ENCODE measurements around the gene LCN15.
"Not testable (repeated sequence)": the region's sequence is repeated elsewhere in the genome, so short reads cannot be mapped to it uniquely, and the experiment has no call there.

The LCN15 gene

GRCh38 chr9:136759436-136760325 is 4.6 kb downstream of the LCN15 start:
- H3K4me3 ChIP-seq (ENCODE audit: low read length) = no peak overlapping the region
- DNase-seq (ENCODE audit: low read depth, low spot score) = no peak

DNA sequence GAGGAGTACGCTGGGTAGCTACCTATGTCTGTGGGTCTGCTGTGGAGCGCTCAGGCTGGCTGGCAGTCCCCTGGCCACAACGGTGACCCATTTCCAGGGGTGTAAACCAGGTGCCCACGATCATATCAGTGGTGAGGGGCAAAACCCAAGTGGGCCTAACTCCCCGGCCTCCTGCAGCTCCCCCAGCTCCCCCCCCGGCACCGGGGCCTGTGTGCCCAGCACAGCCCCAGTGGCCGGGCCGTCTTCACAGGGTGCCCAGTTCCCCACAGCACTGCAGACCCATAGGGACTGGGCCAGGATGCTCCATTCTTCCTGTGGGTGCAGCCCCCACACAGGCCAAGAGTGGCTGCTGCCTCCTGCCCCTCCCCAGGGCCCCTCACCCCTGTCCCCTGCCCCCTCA is 5.3 kb downstream of the LCN15 start:
- no peak overlapping the region for H3K4me3 ChIP-seq (ENCODE audit: low read length)

DNA sequence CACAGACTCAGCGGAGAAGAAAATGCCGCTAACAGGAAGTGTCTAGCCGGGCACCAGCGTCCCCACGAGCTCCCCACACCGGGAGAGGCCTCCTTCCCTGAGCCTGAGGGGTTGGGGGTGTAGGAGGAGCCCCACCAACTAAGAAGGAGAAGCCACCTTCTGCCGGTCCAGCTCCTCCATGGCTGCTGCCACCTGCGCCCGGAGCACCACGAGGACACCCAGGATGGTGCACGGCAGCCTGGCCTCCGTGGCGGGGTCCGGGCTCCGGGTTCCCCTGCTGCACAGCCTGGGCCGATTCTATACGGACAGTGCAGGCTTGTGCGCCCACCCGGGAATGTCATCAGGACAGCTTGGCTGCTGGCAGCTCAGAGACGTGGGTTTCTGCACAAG is 6.6 kb downstream of the LCN15 start:
- H3K4me3 ChIP-seq (ENCODE audit: low read length) = no peak overlapping the region
- no peak for DNase-seq (ENCODE audit: low read depth, low spot score)

More for the DNA sequence above, 5.3 kb downstream of the LCN15 start:
- no peak for DNase-seq (ENCODE audit: low read depth, low spot score)

DNA sequence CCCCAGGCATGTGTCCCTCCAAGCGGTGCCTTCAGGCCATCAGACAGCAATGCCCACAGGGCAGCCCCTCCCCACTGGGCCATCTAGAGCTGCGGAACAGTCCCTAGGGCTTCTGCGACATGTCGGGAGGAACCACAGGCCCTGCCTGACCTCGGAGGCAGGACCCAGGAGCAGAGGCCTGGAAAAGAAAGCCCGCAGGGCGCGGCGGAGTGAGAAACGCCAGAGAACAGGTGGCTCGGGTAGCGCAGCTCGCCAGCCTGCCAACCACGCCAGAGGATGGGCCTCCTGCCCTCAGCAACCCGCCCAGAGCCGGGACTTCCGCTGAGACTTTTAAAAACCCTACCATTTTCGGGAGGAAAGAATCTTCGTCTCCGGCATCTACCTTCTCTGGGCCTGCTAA is 7.0 kb downstream of the LCN15 start:
- DNase-seq (ENCODE audit: low read depth, low spot score) = no peak

DNA sequence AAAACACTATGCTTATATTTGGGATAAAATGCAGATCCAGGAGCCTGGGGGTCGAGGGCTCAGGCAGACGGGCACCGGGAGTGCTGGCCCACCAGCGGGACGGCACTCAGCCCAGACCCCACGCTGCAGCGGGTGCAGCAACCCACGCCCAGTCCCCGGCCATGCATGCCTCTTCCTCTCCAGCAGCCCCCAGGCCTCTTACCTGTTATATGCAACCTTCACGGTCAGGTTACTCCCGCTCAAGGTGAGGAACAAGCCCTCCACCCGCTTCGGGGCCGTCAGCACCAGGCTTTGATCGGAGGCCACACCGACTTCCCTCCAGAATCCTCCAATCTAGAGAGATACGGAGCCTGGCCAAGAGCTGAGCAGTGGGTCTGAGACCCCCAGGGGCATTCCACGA is 7.5 kb downstream of the LCN15 start:
- no peak overlapping the region for H3K4me3 ChIP-seq (ENCODE audit: low read length)
- DNase-seq (ENCODE audit: low read depth, low spot score) = no peak

More for the DNA sequence above, 7.0 kb downstream of the LCN15 start:
- H3K4me3 ChIP-seq (ENCODE audit: low read length) = no peak overlapping the region

DNA sequence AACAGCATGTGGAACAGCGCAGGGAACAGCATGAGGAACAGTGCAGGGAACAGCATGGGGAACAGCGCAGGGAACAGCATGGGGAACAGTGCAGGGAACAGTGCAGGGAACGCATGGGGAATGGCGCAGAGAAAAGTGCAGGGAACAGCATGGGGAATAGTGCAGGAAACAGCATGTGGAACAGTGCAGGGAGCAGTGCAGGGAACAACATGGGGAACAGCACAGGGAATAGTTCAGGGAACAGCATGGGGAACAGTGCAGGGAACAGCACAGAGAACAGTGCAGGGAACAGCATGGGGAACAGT is 8.2 kb downstream of the LCN15 start:
- no peak overlapping the region for H3K4me3 ChIP-seq (ENCODE audit: low read length)
- no peak for DNase-seq (ENCODE audit: low read depth, low spot score)

DNA sequence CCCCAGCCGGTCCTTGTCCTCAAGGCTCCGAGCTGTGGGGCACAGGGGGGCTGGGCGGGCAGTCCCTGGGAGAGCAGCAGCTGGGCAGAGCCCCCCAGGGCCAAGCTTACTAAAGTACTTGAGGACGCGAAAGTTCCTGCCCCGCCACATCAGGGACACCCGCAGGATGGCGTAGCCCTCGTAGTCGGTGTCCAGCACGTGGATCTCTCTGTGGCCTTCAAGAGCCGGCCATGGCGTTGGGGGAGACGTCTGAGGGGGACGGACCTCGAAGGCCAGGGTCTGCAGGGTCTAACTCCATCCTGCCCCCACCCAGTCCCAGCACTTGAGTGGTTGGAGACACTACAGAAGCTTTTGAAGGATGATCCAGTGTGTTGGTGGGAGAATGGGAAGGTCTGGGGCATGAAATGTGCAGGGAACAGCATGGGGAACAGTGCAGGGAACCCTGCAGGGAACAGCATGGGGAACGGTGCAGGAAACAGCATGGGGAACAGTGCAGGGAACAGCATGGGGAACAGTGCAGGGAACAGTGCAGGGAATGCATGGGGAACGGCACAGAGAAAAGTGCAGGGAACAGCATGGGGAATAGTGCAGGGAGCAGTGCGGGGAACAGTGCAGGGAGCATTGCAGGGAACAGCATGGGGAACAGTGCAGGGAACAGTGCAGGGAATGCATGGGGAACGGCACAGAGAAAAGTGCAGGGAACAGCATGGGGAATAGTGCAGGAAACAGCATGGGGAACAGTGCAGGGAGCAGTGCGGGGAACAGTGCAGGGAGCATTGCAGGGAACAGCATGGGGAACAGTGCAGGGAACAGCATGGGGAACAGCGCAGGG is 8.8 kb downstream of the LCN15 start:
- not testable (repeated sequence) for H3K4me3 ChIP-seq (ENCODE audit: low read length); DNase-seq (ENCODE audit: low read depth, low spot score)

- H3K4me3 ChIP-seq (ENCODE audit: low read length) = no peak overlapping the region
- DNase-seq (ENCODE audit: low read depth, low spot score) = no peak
Measured at GRCh38 chr9:136754626-136755301, 9.6 kb downstream of the LCN15 start.

GRCh38 chr9:136754059-136754572 is 10.2 kb downstream of the LCN15 start:
- DNase-seq (ENCODE audit: low read depth, low spot score) = no peak
- no peak overlapping the region for H3K4me3 ChIP-seq (ENCODE audit: low read length)

DNA sequence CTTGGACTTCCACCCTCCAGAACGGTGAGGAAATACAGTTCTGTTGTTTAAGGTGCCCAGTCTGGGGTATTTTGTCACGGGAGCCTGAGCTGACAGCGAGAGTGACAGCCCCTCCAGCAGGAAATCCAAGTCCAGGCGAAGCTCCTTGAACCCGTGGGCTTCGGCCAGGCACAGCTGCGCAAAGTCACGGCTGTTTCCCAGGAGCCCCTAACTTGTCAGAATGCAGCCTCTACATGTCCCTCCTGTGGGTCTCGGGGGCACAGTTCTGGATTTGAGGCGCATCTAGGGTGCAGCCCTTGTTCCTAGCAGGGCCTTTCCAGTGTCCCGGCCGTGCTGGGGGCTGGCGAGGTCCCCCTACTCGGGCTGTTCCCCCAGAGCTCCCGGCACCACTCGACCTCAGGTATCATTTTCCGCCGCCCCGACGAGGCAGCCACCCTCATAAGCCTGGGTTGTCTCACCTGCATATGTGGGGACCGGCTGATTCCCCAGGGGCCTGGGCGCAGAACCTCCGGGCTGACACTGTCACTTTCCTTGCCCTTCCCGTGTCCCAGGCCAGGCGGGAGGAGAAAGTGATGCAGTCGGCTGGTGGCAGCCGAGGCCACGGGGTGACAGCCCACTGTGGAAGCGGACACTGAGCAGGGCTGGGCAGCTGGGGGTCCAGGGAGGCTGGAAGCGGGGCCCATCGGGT is 10.8 kb downstream of the LCN15 start:
- H3K4me3 ChIP-seq (ENCODE audit: low read length) = no peak overlapping the region
- DNase-seq (ENCODE audit: low read depth, low spot score) = no peak

GRCh38 chr9:136751814-136752213 is 12.5 kb downstream of the LCN15 start:
- no peak overlapping the region for H3K4me3 ChIP-seq (ENCODE audit: low read length)
- DNase-seq (ENCODE audit: low read depth, low spot score) = no peak

DNA sequence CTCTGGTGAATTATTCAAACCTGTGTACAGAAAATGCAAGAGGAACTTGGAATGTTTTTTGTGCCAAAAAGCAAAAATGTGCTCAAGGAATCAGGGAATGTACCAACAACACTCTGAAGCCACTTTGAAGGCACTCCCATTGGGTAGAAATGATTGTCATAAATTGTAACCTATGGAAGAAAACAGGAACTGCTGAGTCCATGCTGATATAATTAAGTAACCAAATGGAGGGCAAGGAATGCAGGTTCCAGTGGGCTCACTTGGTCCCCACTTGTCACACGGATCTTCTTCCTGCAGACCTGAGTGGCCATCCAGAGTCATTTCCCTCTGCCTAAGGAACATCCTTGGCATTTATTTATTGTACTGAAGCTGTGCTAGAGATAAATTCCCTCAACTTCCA is 13.1 kb downstream of the LCN15 start:
- no peak for DNase-seq (ENCODE audit: low read depth, low spot score)
- H3K4me3 ChIP-seq (ENCODE audit: low read length) = no peak overlapping the region

- no peak overlapping the region for H3K4me3 ChIP-seq (ENCODE audit: low read length)
- DNase-seq (ENCODE audit: low read depth, low spot score) = no peak
Measured at GRCh38 chr9:136750526-136750925, 13.8 kb downstream of the LCN15 start.

- no peak overlapping the region for H3K4me3 ChIP-seq (ENCODE audit: low read length)
- no peak for DNase-seq (ENCODE audit: low read depth, low spot score)
Measured at GRCh38 chr9:136748666-136749611, 15.4 kb downstream of the LCN15 start.

- DNase-seq (ENCODE audit: low read depth, low spot score) = no peak
- H3K4me3 ChIP-seq (ENCODE audit: low read length) = no peak within 1 kb of the TSS
Measured at GRCh38 chr9:136748201-136748600, 16.1 kb downstream of the LCN15 start, which contains the start of gene LCN6. LCN6 (minus strand) TSS chr9:136748525; CDS start chr9:136748483, 42 bp downstream.

DNA sequence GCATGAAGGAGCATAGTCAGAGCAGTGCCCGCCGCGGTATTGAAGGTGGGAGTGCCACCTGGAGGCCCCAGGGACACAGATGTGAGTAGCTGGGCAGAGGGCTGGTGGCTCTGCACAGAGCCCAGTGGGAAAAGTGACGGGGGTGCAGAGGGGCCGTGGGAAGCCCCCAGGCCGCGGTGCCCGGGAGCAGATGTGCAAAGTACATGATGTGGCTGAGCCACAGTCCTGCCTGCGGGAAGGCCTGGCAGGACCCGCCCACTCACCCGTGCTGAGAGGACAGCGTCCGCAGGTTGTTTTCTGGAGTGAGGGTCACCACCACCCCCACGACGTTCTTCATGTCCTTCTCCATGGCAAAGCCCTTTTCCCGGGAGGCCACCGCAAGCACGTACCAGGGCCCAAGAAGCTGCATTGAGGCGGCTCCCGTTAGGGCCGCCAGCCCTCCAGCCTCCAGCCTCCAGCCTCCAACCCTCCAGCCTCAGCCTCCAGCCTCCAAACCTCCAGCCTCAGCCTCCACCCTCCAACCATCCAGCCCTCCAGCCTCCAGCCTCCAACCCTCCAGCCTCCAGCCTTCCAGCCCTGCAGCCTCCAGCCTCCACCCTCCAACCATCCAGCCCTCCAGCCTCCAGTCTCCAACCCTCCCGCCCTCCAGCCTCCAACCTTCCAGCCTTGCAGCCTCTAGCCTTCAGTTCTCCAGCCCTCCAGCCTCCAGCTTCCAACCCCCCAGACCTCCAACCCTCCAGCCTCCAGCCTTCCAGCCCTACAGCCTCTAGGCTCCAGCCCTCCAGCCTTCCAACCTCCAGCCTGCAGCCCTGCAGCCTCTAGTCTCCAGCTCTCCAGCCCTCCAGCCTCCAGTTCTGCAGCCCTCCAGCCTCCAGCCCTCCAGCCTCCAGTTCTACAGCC is 16.9 kb downstream of the LCN15 start:
- no peak for DNase-seq (ENCODE audit: low read depth, low spot score)

GRCh38 chr9:136746621-136747020 is 17.7 kb downstream of the LCN15 start:
- no peak overlapping the region for H3K4me3 ChIP-seq (ENCODE audit: low read length)
- DNase-seq (ENCODE audit: low read depth, low spot score) = no peak

More for the DNA sequence above, 16.9 kb downstream of the LCN15 start:
- no peak overlapping the region for H3K4me3 ChIP-seq (ENCODE audit: low read length)

Measured in Jurkat, Clone E6-1 (cell line).